ENCODE measurements around the gene BLOC1S6.

Gene BLOC1S6

DNA sequence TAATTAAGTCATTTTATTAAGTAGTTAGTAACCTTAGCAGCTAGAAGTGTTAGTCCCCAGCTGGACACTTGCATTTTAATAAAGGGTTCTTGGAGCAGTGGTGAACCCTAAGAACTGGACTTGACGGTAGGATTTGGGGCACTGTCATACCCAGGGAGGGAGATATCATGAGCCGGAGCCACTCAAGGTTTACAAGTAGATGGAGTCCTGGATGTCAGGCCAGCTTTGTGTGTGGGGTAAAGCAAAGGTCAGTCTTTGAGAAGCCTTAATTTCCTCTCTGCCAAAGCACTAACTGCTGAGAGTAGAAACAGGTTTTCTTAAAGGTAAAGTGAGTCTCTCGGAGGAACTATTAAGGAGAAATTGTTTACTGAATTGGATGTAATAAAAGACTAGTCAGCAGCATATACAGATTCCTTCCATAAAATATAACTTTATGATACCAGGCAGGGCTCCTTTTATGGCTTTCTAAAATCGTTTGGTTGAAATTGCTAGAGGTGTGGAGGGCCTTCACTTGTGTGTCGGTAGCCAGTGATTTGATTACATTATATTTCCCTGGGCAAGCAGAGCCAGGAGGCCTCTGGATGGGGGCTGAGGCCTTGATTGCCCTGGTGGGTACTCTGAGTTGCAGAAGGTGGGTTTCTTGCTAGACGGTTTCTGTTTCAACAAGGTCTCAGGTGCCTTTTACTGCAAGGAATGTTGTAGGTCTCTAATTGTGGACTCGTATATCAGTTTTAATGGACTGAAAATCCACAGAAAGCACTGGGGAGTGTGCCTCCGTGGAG lies 70.8 kb downstream of the BLOC1S6 start:
- no peak overlapping the region for H3K27ac Mint-ChIP-seq
- H3K4me3 Mint-ChIP-seq = no peak overlapping the region
- peaks cover 6% of the 10 kb centered on the region for H3K4me1 Mint-ChIP-seq
- H3K27me3 Mint-ChIP-seq = no peaks in the 10 kb centered on the region
- DNase-seq = no peak
- peaks cover 29% of the 10 kb centered on the region for H3K36me3 Mint-ChIP-seq
- CTCF ChIA-PET = no interaction called here
- H3K9me3 Mint-ChIP-seq = no peaks in the 10 kb centered on the region

Measured in activated naive CD4-positive, alpha-beta T cell treated with anti-CD3 and anti-CD28 coated beads, Interleukin-2, amount 10 ng/mL, durations not matched to agents 7 days and 5 days (primary cell).